Measurements from ENCODE around the gene CCDC51.
"Not testable (repeated sequence)": the region's sequence is repeated elsewhere in the genome, so short reads cannot be mapped to it uniquely, and the experiment has no call there.

CCDC51 gene

GRCh38 chr3:48408823-48409281, 31.1 kb downstream of the CCDC51 start:
- DNase-seq = no peak

- DNase-seq = no peak
Observed at GRCh38 chr3:48407542-48408099, 32.3 kb downstream of the CCDC51 start.

- no peak for DNase-seq
Observed at GRCh38 chr3:48406443-48407431, 33.2 kb downstream of the CCDC51 start.

- DNase-seq = no peak
Observed at GRCh38 chr3:48405971-48406370, 33.9 kb downstream of the CCDC51 start.

- DNase-seq = no peak
Observed at GRCh38 chr3:48405343-48405881, 34.5 kb downstream of the CCDC51 start.

- peak in 4 of 56 donors; percentile 6 to 45 (median 29) for DNase-seq
Observed at GRCh38 chr3:48404440-48405342, 35.2 kb downstream of the CCDC51 start.

GRCh38 chr3:48403533-48404439, 36.1 kb downstream of the CCDC51 start:
- no peak for DNase-seq

GRCh38 chr3:48402907-48403306, 37.0 kb downstream of the CCDC51 start:
- no peak for DNase-seq

- peak in 8 of 56 donors; percentile 5 to 35 (median 14) for DNase-seq
Observed at GRCh38 chr3:48402281-48402732, 37.6 kb downstream of the CCDC51 start.

GRCh38 chr3:48401434-48401901, 38.5 kb downstream of the CCDC51 start:
- DNase-seq = not testable (repeated sequence)

GRCh38 chr3:48400824-48401433, 39.0 kb downstream of the CCDC51 start:
- peak in 20 of 56 donors; percentile 7 to 69 (median 26) for DNase-seq

GRCh38 chr3:48399387-48400172, 40.3 kb downstream of the CCDC51 start:
- no peak for DNase-seq

GRCh38 chr3:48398701-48399386, 41.1 kb downstream of the CCDC51 start:
- DNase-seq = no peak

GRCh38 chr3:48397767-48398681, 41.9 kb downstream of the CCDC51 start:
- DNase-seq = no peak

GRCh38 chr3:48395714-48396113, 44.2 kb downstream of the CCDC51 start:
- no peak for DNase-seq

- DNase-seq = no peak
Observed at GRCh38 chr3:48394391-48394790, 45.5 kb downstream of the CCDC51 start.

GRCh38 chr3:48388966-48389365, 51.0 kb downstream of the CCDC51 start:
- DNase-seq = no peak

All from amygdala (tissue), 56 donors.